HepG2 (cell line): ENCODE data around the gene MYOC. TPM values are rescaled to one million over a fixed set of nuclear protein-coding genes. Genes with fewer than 3 reads are reported as not detected.

Experiments
- ATM ChIP-seq: fragments of 450-650 bp; IDR thresholded peaks from 2 replicates; pipeline ENCODE4 v1.7.1; 2017; ENCODE audit warnings: mild to moderate bottlenecking, borderline replicate concordance
- KAT7 ChIP-seq: IDR thresholded peaks from 2 replicates; pipeline ENCODE4 v1.6.1; 2018; ENCODE audit warnings: borderline replicate concordance, missing compliant biosample characterization
- PTBP1 ChIP-seq: fragments of 200-400 bp; formaldehyde crosslinking; IDR thresholded peaks from 2 replicates; pipeline ENCODE4 v1.6.1; 2018; ENCODE audit warnings: low read length, low read depth; ENCODE audit not compliant: poor library complexity, severe bottlenecking
- YEATS2 ChIP-seq: sonication (generic); formaldehyde crosslinking; IDR thresholded peaks from 2 replicates; pipeline ENCODE4 v1.4.0; 2020; ENCODE audit warnings: missing genetic modification reagents, borderline replicate concordance
- ZNF34 ChIP-seq: sonication (generic); formaldehyde crosslinking; IDR thresholded peaks from 2 replicates; pipeline ENCODE4 v1.4.0; 2020; ENCODE audit warnings: mild to moderate bottlenecking, missing genetic modification reagents, borderline replicate concordance
- ZNF383 ChIP-seq: sonication (generic); formaldehyde crosslinking; IDR thresholded peaks from 2 replicates; pipeline ENCODE4 v1.4.0; 2020; ENCODE audit warnings: missing genetic modification reagents, mild to moderate bottlenecking, borderline replicate concordance
- ZNF749 ChIP-seq: sonication (generic); formaldehyde crosslinking; IDR thresholded peaks from 2 replicates; pipeline ENCODE4 v1.8.0; 2022; ENCODE audit warnings: mild to moderate bottlenecking, missing genetic modification reagents, moderate library complexity, borderline replicate concordance
- ZNF772 ChIP-seq: sonication (generic); formaldehyde crosslinking; IDR thresholded peaks from 2 replicates; pipeline ENCODE4 v1.5.0; 2020; ENCODE audit warnings: mild to moderate bottlenecking, missing genetic modification reagents
- polyA plus RNA-seq, 8 experiments: library from polyadenylated mRNA; depleted of rRNA in 3 of 8; stranded (reverse) in 7 of 8; unstranded in 1 of 8; fragments of >200 nt; fragmentation: Illumina TruSeq in 4 of 8; extraction: Trizol in 4 of 8; gene quantifications; 2 replicates each; pipeline versions ENCODE4 v1.2.1 to v1.2.3, GENCODE V29; 2011 to 2016; ENCODE audit warnings: low read depth in 4 of 8, missing spikeins in 1 of 8, mixed read lengths in 1 of 8; ENCODE audit not compliant: insufficient read depth in 1 of 8
- total RNA-seq, 5 experiments: library from RNA; depleted of rRNA; stranded (reverse); fragments of >200 nt; fragmentation: Illumina TruSeq; extraction: Trizol; gene quantifications; 2 replicates each; pipeline ENCODE4 v1.2.3, GENCODE V29; 2016; ENCODE audit warnings: low read depth in 1 of 5
- TF ChIP-seq, protein P1 (sequence below): sonication (generic); formaldehyde crosslinking; IDR thresholded peaks from 2 replicates; pipeline ENCODE4 v1.4.0; 2020; ENCODE audit warnings: mild to moderate bottlenecking, missing genetic modification reagents
- TF ChIP-seq, protein P2 (sequence below): sonication (generic); formaldehyde crosslinking; IDR thresholded peaks from 2 replicates; pipeline ENCODE4 v1.5.0; 2020; ENCODE audit warnings: missing genetic modification reagents
- TF ChIP-seq, protein P3 (sequence below): sonication (generic); formaldehyde crosslinking; conservative IDR thresholded peaks from 2 replicates; pipeline ENCODE4 v1.4.0; 2020; ENCODE audit warnings: missing genetic modification reagents
- TF ChIP-seq, protein P4 (sequence below): sonication (generic); formaldehyde crosslinking; IDR thresholded peaks from 2 replicates; pipeline ENCODE4 v1.4.0; 2020; ENCODE audit warnings: missing genetic modification reagents
- TF ChIP-seq, protein P5 (sequence below): sonication (generic); formaldehyde crosslinking; IDR thresholded peaks from 2 replicates; pipeline ENCODE4 v1.4.0; 2020; ENCODE audit warnings: missing genetic modification reagents, mild to moderate bottlenecking, borderline replicate concordance

Gene MYOC
- total and polyA plus RNA-seq, 2 of the 13 experiments (the other 11 are each of a cell fraction or from before 2014, with no cell fraction given), result not detected

DNA sequence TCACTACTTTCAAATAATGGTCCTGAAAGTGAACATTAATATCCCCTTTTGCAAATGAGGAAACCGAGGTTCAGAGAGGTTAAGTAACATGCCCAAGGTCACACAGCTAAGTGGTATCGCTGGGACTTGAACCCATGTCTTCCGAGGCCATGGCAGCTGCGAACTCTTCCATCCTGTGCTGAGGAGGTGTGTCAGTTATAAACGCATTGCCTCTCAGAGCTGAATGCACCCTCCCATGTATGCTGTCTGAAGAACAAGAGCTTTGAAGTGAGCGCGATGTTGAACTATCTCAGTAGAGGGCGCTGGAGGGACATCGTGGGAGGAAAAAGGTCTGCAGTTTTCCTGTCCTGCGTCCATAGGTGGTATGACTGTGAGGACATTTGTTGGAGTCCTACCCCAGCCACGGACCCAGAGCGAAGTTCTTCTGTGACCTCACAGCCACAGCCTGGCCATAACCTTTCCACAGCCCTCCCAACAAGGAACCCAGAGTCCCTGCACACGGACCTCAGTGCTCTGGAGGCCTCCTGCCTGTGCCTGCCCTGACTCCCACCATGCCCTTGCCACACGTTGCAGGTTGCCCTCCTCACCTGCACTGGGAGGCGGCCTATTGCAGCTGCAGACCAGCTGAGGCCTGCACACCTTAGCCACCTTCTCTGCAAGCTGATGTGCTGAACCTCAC lies 7.5 kb downstream of the MYOC start (continued):
- TF ChIP-seq, protein P1, sequence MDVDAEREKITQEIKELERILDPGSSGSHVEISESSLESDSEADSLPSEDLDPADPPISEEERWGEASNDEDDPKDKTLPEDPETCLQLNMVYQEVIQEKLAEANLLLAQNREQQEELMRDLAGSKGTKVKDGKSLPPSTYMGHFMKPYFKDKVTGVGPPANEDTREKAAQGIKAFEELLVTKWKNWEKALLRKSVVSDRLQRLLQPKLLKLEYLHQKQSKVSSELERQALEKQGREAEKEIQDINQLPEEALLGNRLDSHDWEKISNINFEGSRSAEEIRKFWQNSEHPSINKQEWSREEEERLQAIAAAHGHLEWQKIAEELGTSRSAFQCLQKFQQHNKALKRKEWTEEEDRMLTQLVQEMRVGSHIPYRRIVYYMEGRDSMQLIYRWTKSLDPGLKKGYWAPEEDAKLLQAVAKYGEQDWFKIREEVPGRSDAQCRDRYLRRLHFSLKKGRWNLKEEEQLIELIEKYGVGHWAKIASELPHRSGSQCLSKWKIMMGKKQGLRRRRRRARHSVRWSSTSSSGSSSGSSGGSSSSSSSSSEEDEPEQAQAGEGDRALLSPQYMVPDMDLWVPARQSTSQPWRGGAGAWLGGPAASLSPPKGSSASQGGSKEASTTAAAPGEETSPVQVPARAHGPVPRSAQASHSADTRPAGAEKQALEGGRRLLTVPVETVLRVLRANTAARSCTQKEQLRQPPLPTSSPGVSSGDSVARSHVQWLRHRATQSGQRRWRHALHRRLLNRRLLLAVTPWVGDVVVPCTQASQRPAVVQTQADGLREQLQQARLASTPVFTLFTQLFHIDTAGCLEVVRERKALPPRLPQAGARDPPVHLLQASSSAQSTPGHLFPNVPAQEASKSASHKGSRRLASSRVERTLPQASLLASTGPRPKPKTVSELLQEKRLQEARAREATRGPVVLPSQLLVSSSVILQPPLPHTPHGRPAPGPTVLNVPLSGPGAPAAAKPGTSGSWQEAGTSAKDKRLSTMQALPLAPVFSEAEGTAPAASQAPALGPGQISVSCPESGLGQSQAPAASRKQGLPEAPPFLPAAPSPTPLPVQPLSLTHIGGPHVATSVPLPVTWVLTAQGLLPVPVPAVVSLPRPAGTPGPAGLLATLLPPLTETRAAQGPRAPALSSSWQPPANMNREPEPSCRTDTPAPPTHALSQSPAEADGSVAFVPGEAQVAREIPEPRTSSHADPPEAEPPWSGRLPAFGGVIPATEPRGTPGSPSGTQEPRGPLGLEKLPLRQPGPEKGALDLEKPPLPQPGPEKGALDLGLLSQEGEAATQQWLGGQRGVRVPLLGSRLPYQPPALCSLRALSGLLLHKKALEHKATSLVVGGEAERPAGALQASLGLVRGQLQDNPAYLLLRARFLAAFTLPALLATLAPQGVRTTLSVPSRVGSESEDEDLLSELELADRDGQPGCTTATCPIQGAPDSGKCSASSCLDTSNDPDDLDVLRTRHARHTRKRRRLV (CRISPR knock-in tag), result no peak
- no peak for TF ChIP-seq ZNF34 (CRISPR knock-in tag)
- TF ChIP-seq, protein P2, sequence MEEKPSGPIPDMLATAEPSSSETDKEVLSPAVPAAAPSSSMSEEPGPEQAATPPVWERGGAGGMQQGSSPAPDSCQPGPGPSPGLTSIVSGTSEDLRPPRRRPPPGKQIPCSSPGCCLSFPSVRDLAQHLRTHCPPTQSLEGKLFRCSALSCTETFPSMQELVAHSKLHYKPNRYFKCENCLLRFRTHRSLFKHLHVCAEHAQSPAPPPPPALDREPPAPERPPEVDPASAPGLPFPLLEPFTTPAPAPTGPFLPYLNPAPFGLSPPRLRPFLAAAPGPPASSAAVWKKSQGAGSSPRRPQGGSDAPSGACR, result no peak
- TF ChIP-seq KAT7, result no peak
- TF ChIP-seq PTBP1, result no peak
- no peak for TF ChIP-seq ZNF383 (CRISPR knock-in tag)
- TF ChIP-seq, protein P3, sequence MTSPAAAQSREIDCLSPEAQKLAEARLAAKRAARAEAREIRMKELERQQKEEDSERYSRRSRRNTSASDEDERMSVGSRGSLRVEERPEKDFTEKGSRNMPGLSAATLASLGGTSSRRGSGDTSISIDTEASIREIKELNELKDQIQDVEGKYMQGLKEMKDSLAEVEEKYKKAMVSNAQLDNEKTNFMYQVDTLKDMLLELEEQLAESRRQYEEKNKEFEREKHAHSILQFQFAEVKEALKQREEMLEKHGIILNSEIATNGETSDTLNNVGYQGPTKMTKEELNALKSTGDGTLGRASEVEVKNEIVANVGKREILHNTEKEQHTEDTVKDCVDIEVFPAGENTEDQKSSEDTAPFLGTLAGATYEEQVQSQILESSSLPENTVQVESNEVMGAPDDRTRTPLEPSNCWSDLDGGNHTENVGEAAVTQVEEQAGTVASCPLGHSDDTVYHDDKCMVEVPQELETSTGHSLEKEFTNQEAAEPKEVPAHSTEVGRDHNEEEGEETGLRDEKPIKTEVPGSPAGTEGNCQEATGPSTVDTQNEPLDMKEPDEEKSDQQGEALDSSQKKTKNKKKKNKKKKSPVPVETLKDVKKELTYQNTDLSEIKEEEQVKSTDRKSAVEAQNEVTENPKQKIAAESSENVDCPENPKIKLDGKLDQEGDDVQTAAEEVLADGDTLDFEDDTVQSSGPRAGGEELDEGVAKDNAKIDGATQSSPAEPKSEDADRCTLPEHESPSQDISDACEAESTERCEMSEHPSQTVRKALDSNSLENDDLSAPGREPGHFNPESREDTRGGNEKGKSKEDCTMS (CRISPR knock-in tag), result no peak
- no peak for TF ChIP-seq ZNF749 (CRISPR knock-in tag)
- peak; percentile 44; the same call in 1 of the 2 replicates for TF ChIP-seq YEATS2 (CRISPR knock-in tag)
- TF ChIP-seq, protein P4, sequence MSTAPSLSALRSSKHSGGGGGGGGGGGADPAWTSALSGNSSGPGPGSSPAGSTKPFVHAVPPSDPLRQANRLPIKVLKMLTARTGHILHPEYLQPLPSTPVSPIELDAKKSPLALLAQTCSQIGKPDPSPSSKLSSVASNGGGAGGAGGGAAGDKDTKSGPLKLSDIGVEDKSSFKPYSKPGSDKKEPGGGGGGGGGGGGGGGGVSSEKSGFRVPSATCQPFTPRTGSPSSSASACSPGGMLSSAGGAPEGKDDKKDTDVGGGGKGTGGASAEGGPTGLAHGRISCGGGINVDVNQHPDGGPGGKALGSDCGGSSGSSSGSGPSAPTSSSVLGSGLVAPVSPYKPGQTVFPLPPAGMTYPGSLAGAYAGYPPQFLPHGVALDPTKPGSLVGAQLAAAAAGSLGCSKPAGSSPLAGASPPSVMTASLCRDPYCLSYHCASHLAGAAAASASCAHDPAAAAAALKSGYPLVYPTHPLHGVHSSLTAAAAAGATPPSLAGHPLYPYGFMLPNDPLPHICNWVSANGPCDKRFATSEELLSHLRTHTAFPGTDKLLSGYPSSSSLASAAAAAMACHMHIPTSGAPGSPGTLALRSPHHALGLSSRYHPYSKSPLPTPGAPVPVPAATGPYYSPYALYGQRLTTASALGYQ (CRISPR knock-in tag), result no peak
- peak; percentile 60; the same call in 1 of the 2 replicates for TF ChIP-seq ZNF772 (CRISPR knock-in tag)
- TF ChIP-seq ATM, result no peak
- TF ChIP-seq, protein P5, sequence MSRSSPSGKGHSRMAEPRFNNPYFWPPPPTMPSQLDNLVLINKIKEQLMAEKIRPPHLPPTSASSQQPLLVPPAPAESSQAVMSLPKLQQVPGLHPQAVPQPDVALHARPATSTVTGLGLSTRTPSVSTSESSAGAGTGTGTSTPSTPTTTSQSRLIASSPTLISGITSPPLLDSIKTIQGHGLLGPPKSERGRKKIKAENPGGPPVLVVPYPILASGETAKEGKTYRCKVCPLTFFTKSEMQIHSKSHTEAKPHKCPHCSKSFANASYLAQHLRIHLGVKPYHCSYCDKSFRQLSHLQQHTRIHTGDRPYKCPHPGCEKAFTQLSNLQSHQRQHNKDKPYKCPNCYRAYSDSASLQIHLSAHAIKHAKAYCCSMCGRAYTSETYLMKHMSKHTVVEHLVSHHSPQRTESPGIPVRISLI, result no peak
